ENCODE data around the gene ZFAND3. TPM values are rescaled to one million over a fixed set of nuclear protein-coding genes. Genes with fewer than 3 reads are reported as not detected.
A peak's percentile ranks its signal among the peaks of the same experiment; 100 is the strongest.

The ZFAND3 gene
- total and polyA plus RNA-seq, 10 of the 15 experiments (the other 5 are each of a cell fraction or from before 2014, with no cell fraction given) = 0.90 to 34.4 (median 16.3) TPM

DNA sequence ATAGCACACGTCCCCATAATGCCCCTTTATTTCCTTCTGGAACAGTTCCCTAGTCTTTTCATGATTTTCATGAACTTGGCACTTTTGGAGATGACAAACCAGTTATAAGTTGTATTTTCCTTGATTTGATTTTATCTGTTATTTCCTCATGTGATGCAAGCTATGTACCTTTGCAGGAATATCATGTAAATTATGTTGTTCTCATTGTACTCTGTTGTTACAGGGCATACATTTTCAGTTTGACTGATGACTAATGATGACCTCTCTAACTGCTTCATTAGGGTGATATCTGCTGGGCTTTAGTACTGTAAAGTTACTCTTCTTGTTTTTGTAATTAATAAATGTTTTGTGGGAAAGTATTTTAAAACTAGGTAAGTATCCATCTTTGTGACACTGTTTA is 147.3 kb downstream of the ZFAND3 start:
- FAIRE-seq (no peak), DNase-seq (ENCODE audit: low read depth, low spot score) (no peak), ATAC-seq (no peak)
- Histone ChIP-seq H3K9ac (ENCODE audit: control insufficient read depth, insufficient read depth, low read length) (no peak overlapping the region), H3K79me2 (ENCODE audit: control insufficient read depth, insufficient read depth, low read length) (peaks cover 4% of the 10 kb centered on the region), H4K20me1 (ENCODE audit: control insufficient read depth, insufficient read depth) (0 out of 2 replicates have a peak, but pooled peaks cover 3% of the 10 kb centered on the region), H3K36me3 (ENCODE audit: control insufficient read depth in 2 of 2, insufficient read depth in 2 of 2, low read length in 1 of 2) (no peaks in the 10 kb centered on the region), H3K27ac (ENCODE audit: control insufficient read depth, insufficient read depth) (no peak overlapping the region), H3K9me3 (replicated peaks; ENCODE audit: control insufficient read depth, insufficient read depth, low read length) (no peaks in the 10 kb centered on the region; the same call in 1 of the 3 replicates), H3K27me3 (replicated peaks in 1 of 2; ENCODE audit: control insufficient read depth in 2 of 2, insufficient read depth in 2 of 2, low read length in 1 of 2) (no peaks in the 10 kb centered on the region), H3K4me3 (no peak overlapping the region), H2AFZ (ENCODE audit: control insufficient read depth, low read depth, low read length) (no peak overlapping the region), H3K4me2 (ENCODE audit: control insufficient read depth, insufficient read depth) (no peak overlapping the region), H3K4me1 (ENCODE audit: control insufficient read depth, insufficient read depth, low read length) (peaks cover 7% of the 10 kb centered on the region)
- intact Hi-C loops (cut with micrococcal nuclease; ENCODE audit: unreplicated experiment) (no loop called here), in situ Hi-C loops (cut with MboI) (no loop called here)
- ChIA-PET POLR2A (no interaction called here), CTCF (no interaction called here), SMC1A (ENCODE audit: uncharacterized antibody, unreplicated experiment) (interaction anchor here (0.9 to 1.1 kb wide), 2 partner anchors 78 to 146 kb away, joined by 3 to 4 read pairs; no protein-coding TSS in a partner anchor), RAD21 (ENCODE audit: unreplicated experiment) (no interaction called here)
- 62% methylated on average over 1 of the region's 1 CpG for WGBS (ENCODE audit: insufficient coverage, insufficient replicate concordance, low lambda C conversion rate, missing lambda C conversion rate)
- no TSS peak for BruUV-seq (replicated peaks)
- TF ChIP-seq PAX5 (IDR thresholded peaks at IDR 0.05; ENCODE audit: borderline replicate concordance, low read depth, low read length) (no peak), ATF7 (IDR thresholded peaks at IDR 0.05; ENCODE audit: low read depth) (no peak), IKZF1 (conservative IDR thresholded peaks at IDR 0.05) (no peak), ESRRA (IDR thresholded peaks at IDR 0.05; ENCODE audit: low read length) (no peak), ZSCAN29 (IDR thresholded peaks at IDR 0.05) (no peak)

DNA sequence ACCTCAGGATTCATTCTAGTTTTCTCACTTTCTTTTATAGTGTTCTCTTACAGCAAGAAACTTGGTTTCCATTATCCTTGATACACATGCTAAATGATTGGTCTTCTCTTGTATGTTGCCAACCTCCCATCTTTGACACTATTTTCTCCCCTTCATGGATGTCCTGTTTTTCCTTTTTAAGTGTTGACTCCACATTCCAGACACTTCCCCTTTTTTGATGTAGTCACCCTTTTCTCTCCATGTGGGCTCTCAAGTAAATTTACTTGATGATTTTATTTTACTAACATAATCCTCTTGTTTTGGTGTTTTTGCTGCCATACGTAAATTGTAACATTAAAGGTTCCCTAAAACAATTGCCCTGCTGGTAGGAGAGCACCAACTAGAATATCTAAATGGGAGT is 148.1 kb downstream of the ZFAND3 start:
- ChIA-PET CTCF (interaction anchor here (0.6 kb wide), 1 partner anchor 39 kb away, joined by 3 read pairs; no protein-coding TSS in a partner anchor), RAD21 (ENCODE audit: unreplicated experiment) (no interaction called here), POLR2A (no interaction called here), SMC1A (ENCODE audit: uncharacterized antibody, unreplicated experiment) (no interaction called here)
- DNase-seq (ENCODE audit: low read depth, low spot score) (no peak), FAIRE-seq (no peak), ATAC-seq (no peak)
- Histone ChIP-seq H3K27me3 (replicated peaks in 1 of 2; ENCODE audit: control insufficient read depth in 2 of 2, insufficient read depth in 2 of 2, low read length in 1 of 2) (no peaks in the 10 kb centered on the region), H3K4me3 (no peak overlapping the region), H3K9me3 (replicated peaks; ENCODE audit: control insufficient read depth, insufficient read depth, low read length) (no peaks in the 10 kb centered on the region; the same call in 1 of the 3 replicates), H3K36me3 (ENCODE audit: control insufficient read depth in 2 of 2, insufficient read depth in 2 of 2, low read length in 1 of 2) (no peaks in the 10 kb centered on the region), H3K79me2 (ENCODE audit: control insufficient read depth, insufficient read depth, low read length) (peaks cover 6% of the 10 kb centered on the region), H3K27ac (ENCODE audit: control insufficient read depth, insufficient read depth) (no peak overlapping the region), H4K20me1 (ENCODE audit: control insufficient read depth, insufficient read depth) (0 out of 2 replicates have a peak, but pooled peaks cover 3% of the 10 kb centered on the region), H3K4me2 (ENCODE audit: control insufficient read depth, insufficient read depth) (no peak overlapping the region), H2AFZ (ENCODE audit: control insufficient read depth, low read depth, low read length) (no peak overlapping the region), H3K4me1 (ENCODE audit: control insufficient read depth, insufficient read depth, low read length) (peaks cover 7% of the 10 kb centered on the region), H3K9ac (ENCODE audit: control insufficient read depth, insufficient read depth, low read length) (no peak overlapping the region)
- BruUV-seq (replicated peaks) = no TSS peak
- intact Hi-C loops (cut with micrococcal nuclease; ENCODE audit: unreplicated experiment) = no loop called here
- 100% methylated on average over 1 of the region's 1 CpG for WGBS (ENCODE audit: insufficient coverage, insufficient replicate concordance, low lambda C conversion rate, missing lambda C conversion rate)
- TF ChIP-seq NBN (IDR thresholded peaks at IDR 0.05) (no peak), RBBP5 (conservative IDR thresholded peaks at IDR 0.05) (no peak), SPI1 (IDR thresholded peaks at IDR 0.05; ENCODE audit: borderline replicate concordance, insufficient read depth, low read depth, low read length) (peak; percentile 24; the same call in 1 of the 2 replicates)
- in situ Hi-C loops (cut with MboI) = no loop called here
